Fibroblast of skin of left quadriceps (primary cell): Measurements from ENCODE around the gene MAP4K1.

ENCODE experiments used
- DNase-seq, 2 experiments: peaks; one replicate each; pipeline ENCODE4 v3.0.0-alpha.2; 2013; ENCODE audit warnings: low read depth in 2 of 2

Gene MAP4K1

DNA sequence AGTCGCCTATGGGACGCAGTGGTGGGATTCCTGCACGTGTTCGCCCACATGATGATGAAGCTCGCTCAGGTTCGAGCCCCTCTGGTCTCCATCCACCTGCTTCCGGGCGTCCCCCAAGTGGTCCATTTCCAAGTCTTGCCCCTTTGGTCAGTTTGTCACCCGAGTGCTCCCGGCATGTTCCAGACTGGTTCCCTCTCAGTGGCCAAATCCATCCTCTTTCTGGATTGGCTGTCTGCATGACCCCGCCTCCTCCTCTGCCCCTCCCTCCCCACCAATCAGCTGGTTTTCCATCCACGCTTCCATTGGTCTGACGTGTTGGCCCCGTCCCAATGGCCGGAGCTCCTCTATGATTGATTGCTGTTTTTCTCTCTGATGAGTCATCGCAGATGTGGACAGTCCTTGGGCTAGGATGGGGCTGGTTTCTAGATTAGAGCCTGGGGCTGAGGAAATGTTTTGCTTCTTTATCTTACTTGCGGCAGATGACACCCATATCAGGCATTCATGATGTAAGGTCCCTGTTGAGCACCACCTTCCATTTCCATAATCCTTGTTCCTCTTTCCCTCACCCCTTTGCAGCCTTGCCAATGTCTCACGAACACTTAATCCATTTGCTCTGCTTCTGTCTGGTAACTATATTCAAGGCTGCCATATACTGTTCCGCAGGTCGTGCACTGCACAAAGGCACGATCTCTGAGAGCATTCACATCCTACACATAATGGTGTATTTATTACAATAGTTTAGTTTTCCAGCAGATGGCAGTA lies 73.8 kb downstream of the MAP4K1 start:
- DNase-seq: peak; percentile 44 to 45

- no peak for DNase-seq
Measured at GRCh38 chr19:38543286-38543806, 74.4 kb downstream of the MAP4K1 start.

- DNase-seq: no peak
Measured at GRCh38 chr19:38542040-38542439, 75.7 kb downstream of the MAP4K1 start.

DNA sequence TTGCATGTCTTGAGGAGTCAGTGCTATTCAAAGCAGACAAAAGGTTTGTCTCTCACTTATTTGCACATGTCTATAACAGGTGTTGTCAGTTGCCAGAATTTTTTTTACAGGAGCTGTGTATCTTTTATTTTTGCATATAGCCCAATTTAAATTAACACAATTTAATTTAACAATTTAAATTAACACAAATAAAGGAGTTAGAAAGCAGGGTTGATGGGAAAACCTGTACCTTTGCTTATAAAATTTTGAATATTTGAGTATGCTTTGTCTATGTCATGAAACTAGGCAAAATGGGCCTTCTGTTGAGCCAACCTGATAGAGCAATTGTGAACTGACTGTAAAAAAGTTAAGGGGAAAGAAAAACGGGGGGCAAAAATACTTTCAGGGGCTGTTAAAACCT lies 78.0 kb downstream of the MAP4K1 start:
- no peak for DNase-seq

- no peak for DNase-seq
Measured at GRCh38 chr19:38538793-38539528, 78.8 kb downstream of the MAP4K1 start.

- no peak for DNase-seq
Measured at GRCh38 chr19:38538386-38538785, 79.4 kb downstream of the MAP4K1 start.
